HFF-Myc (cell line): ENCODE measurements around the gene FAM13A.

Source experiments
- DNase-seq: peaks from one replicate; pipeline ENCODE4 v3.0.0-alpha.2; 2011; ENCODE audit warnings: low read depth; ENCODE audit errors: extremely low read depth
- H3K4me3 ChIP-seq: replicated peaks from 2 replicates; pipeline ENCODE4 v1.5.1; 2011; ENCODE audit warnings: low read depth, mild to moderate bottlenecking, control low read depth, low read length
- TF ChIP-seq, protein P1 (sequence below): IDR thresholded peaks from 2 replicates; pipeline ENCODE4 v1.5.1; 2012; ENCODE audit warnings: mild to moderate bottlenecking, low read depth, low read length, control low read depth; ENCODE audit errors: missing control alignments

Gene FAM13A

DNA sequence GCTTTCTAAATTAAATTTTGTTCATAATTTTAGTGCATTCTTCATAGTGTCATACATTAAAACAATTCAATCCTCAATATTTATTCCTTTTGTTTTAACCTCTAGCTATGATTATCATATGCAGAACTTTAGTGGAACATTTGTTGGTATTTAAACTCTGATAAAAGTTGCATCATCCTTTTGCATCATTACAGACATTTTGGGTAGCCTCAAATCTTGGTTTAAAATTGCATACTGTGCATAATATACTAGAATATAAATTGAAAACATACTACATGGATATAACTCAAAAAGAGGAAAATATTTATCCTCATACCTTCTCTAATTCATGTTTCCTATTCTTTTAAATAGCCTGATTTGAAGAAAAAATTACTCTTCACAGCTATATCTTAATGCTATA, 262.0 kb downstream of the FAM13A start:
- no peak for DNase-seq
- TF ChIP-seq, protein P1, sequence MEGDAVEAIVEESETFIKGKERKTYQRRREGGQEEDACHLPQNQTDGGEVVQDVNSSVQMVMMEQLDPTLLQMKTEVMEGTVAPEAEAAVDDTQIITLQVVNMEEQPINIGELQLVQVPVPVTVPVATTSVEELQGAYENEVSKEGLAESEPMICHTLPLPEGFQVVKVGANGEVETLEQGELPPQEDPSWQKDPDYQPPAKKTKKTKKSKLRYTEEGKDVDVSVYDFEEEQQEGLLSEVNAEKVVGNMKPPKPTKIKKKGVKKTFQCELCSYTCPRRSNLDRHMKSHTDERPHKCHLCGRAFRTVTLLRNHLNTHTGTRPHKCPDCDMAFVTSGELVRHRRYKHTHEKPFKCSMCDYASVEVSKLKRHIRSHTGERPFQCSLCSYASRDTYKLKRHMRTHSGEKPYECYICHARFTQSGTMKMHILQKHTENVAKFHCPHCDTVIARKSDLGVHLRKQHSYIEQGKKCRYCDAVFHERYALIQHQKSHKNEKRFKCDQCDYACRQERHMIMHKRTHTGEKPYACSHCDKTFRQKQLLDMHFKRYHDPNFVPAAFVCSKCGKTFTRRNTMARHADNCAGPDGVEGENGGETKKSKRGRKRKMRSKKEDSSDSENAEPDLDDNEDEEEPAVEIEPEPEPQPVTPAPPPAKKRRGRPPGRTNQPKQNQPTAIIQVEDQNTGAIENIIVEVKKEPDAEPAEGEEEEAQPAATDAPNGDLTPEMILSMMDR: no peak
- no peak overlapping the region for H3K4me3 ChIP-seq

DNA sequence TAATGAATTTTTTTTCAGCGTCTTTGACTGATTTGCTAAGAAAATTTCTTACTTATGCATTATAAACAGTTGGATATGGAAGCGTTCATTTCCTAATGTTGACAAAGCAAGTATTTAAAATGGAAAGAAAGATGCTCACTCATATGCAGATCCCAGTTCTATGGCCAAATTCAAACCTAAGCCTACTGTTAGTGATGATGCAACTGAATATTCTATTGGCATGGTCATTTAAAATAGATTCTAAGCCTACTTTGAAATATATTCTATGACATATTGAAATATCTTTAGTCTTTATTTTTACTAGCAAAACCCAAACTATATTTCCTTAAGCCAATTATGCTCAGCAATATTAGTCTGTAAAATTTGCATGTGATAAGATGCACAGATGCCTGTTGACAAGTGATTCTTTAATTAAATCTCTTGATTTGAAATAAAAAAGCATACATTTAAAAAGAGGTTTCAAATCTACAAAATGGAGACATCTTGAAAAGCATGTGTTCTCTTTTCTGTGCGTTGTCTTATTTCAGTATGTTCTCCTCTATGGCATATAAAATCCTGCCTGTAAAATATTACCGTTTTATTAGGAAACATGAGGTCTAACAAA, 262.8 kb downstream of the FAM13A start:
- no peak for DNase-seq
- no peak overlapping the region for H3K4me3 ChIP-seq
- TF ChIP-seq, protein P1: no peak

DNA sequence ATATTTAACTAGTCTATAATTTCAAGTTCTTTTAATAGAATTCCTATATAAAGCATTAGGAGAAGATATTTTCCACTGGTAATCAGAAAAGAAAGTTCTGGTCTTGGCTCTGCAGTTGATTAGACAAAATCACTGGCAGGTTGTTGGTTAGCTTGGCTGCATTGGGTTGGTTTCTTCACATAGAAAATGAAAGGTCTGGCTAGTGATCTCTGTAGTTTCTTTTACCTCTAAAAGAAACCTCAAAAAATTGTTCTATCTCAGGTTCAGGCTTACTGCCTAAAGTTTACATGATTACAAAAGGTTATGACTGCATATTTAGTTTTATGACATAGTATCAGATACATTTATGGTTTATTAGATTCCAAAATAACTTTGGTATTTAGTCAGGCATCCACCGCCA, 263.5 kb downstream of the FAM13A start:
- no peak for DNase-seq
- TF ChIP-seq, protein P1: no peak
- no peak overlapping the region for H3K4me3 ChIP-seq

DNA sequence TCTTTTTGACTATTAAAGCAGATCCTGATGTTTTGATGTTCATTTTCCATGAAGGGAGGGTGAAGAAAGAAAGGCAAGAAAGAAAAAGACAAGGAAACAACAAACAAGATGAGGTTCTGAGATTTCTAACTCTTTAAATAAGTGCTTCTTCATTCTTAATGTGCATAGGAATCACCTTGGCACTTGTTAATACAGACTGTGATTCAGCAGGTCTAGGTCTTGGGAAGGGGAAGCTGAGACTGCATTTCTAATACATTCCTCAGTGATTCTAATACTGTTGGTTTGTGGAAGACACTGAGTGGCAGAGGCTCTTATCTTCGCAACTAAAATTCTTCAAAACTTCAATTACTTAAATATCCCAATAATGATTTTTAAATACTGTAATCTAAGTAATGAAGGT, 264.2 kb downstream of the FAM13A start:
- DNase-seq: no peak
- TF ChIP-seq, protein P1: no peak
- H3K4me3 ChIP-seq: no peak overlapping the region

DNA sequence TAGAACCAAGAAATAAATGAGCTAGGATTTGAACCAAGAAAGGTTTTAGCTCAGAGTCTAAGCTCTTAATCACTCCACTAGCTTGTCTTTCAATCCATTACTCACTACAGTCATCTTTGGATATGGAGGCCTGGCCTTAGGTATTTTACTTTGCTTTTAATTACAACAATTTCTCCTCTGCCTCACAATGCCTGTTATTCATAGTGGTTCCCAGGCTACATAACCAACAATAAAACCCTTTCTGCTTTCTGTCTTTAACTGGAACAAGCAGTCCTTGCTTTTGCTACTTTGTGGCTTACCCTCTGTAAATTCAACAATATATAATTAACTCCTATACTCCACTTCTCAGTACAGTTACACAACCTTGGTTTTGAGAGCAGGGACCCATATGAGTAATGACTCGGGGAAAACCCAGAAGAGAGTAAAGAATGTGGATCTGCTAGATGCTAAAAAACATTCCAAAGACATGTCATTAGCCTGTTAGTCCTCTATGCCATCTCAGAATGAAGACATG, 264.7 kb downstream of the FAM13A start:
- DNase-seq: no peak
- no peak overlapping the region for H3K4me3 ChIP-seq
- TF ChIP-seq, protein P1: no peak

DNA sequence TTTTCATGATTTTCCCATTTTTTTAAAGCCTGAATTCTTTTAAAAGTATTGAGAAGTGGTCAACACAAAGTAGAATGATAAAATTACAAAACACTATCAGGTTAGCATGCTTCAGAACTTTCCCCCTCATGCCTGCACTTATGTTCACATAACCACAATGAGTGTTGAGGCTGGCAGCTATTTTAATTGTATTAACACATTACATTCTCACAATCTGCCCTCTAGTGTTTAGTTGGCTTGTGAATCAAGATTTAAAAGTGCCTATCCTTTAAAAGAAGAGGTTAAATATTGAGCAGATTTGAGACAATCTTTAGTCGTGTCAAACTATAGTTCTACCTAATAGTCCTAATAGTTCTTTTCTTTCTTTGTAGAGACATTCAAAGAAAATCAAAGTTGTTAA, 265.7 kb downstream of the FAM13A start:
- TF ChIP-seq, protein P1: peak; percentile 10
- no peak for DNase-seq
- no peak overlapping the region for H3K4me3 ChIP-seq

DNA sequence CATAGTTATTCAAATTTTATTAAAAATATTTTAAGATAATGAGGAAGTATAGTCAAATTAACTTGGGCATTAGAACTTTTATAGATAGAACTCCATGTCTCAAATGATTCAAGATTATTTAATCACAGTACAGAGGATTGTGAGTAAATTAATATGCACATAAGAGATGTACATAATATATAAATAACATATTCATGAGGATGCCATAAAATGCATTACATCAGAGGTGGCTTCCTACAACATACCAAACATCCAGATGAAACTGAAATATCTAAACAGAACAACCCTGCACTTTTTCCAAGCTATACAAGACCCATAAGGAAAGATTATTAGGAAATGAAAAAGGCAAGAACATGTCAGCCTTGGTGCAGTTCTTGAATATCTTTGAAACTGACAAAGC, 268.1 kb downstream of the FAM13A start:
- DNase-seq: no peak
- H3K4me3 ChIP-seq: no peak overlapping the region
- TF ChIP-seq, protein P1: no peak
